ENCODE data around the gene OPCML.

DNA sequence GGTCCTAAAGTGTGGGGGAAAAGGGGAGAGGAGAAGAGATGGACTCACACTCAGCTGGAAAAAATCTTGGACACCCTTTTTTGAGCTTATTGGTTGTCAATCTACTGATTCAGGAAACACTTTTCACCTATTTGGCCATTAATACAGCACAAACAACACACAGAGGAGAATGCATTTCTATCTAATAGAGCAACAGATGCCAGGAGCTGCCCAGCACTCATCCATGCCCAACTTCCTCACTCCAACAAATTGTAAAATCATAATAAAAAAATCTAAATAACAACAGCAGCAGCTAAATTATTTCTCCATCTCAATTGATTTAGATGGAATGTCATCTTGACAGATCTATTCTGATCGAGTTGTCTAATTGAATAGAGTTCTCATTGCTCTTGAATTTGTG, 628.2 kb downstream of the OPCML start:
- TF ChIP-seq POLR2AphosphoS5 (IDR thresholded peaks at IDR 0.05) (no peak), EP300 (IDR thresholded peaks at IDR 0.05; ENCODE audit: low read depth) (no peak)
- TF ChIP-seq, protein P1, sequence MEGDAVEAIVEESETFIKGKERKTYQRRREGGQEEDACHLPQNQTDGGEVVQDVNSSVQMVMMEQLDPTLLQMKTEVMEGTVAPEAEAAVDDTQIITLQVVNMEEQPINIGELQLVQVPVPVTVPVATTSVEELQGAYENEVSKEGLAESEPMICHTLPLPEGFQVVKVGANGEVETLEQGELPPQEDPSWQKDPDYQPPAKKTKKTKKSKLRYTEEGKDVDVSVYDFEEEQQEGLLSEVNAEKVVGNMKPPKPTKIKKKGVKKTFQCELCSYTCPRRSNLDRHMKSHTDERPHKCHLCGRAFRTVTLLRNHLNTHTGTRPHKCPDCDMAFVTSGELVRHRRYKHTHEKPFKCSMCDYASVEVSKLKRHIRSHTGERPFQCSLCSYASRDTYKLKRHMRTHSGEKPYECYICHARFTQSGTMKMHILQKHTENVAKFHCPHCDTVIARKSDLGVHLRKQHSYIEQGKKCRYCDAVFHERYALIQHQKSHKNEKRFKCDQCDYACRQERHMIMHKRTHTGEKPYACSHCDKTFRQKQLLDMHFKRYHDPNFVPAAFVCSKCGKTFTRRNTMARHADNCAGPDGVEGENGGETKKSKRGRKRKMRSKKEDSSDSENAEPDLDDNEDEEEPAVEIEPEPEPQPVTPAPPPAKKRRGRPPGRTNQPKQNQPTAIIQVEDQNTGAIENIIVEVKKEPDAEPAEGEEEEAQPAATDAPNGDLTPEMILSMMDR (IDR thresholded peaks at IDR 0.05), result no peak

All from transverse colon (tissue), 4 donors.